CD8-positive, alpha-beta memory T cell (primary cell): ENCODE results near the gene SPARCL1. TPM values are rescaled to one million over a fixed set of nuclear protein-coding genes. Genes with fewer than 3 reads are reported as not detected.
"Not testable (repeated sequence)": the region's sequence is repeated elsewhere in the genome, so short reads cannot be mapped to it uniquely, and the experiment has no call there.

Experiments
- CTCF ChIA-PET: fragments of 350-600 bp; sonication (Branson Sonifier 250); formaldehyde crosslinking; loops from one replicate; lab custom pipeline; 2021; ENCODE audit warnings: antibody characterized with exemption; lab: Charles Lee
- POLR2A ChIA-PET: fragments of 350-600 bp; sonication (Branson Sonifier 250); formaldehyde crosslinking; loops from one replicate; lab custom pipeline; 2021; ENCODE audit warnings: antibody characterized with exemption; lab: Charles Lee
- DNase-seq, 5 donors: peaks; one replicate each; pipeline versions ENCODE4 v3.0.0 to v3.0.0-alpha.2; 2020 to 2022; ENCODE audit warnings: mixed read lengths in 1 of 5
- H3K27ac ChIP-seq: one replicate; pipeline ENCODE4 v1.7.0; 2013; ENCODE audit warnings: low read depth, mild to moderate bottlenecking, low read length, moderate library complexity
- H3K27me3 ChIP-seq: 2 replicates; pipeline ENCODE4 v1.7.0; 2013; ENCODE audit warnings: low read length, mild to moderate bottlenecking; ENCODE audit not compliant: insufficient read depth, poor library complexity, severe bottlenecking
- H3K36me3 ChIP-seq: 2 replicates; pipeline ENCODE4 v1.7.0; 2013; ENCODE audit warnings: mild to moderate bottlenecking, low read length, moderate library complexity; ENCODE audit not compliant: insufficient read depth
- H3K4me1 ChIP-seq: 2 replicates; pipeline ENCODE4 v1.7.0; 2013; ENCODE audit warnings: mild to moderate bottlenecking, low read length, moderate library complexity; ENCODE audit not compliant: insufficient read depth
- H3K4me3 ChIP-seq: 2 replicates; pipeline ENCODE4 v1.7.0; 2013; ENCODE audit warnings: mild to moderate bottlenecking, low read length
- H3K9me3 ChIP-seq: 2 replicates; pipeline ENCODE4 v1.7.0; 2013; ENCODE audit warnings: mild to moderate bottlenecking, low read length
- H3K27ac Mint-ChIP-seq, 8 donors: one replicate each; pipeline ENCODE4 v1.8.0; 2020 to 2021; ENCODE audit warnings: mixed read lengths in 8 of 8, mild to moderate bottlenecking in 6 of 8, inconsistent platforms in 3 of 8, moderate library complexity in 3 of 8
- H3K27me3 Mint-ChIP-seq, 2 donors: one replicate each; pipeline ENCODE4 v1.8.0; 2020 to 2021; ENCODE audit warnings: mixed read lengths in 2 of 2, mild to moderate bottlenecking in 1 of 2, moderate library complexity in 1 of 2
- H3K36me3 Mint-ChIP-seq, 3 donors: one replicate each; pipeline ENCODE4 v1.8.0; 2020 to 2021; ENCODE audit warnings: mixed read lengths in 3 of 3, inconsistent platforms in 1 of 3, mild to moderate bottlenecking in 1 of 3
- H3K4me1 Mint-ChIP-seq, 3 donors: one replicate each; pipeline ENCODE4 v1.8.0; 2020 to 2021; ENCODE audit warnings: mixed read lengths in 3 of 3, inconsistent platforms in 1 of 3, mild to moderate bottlenecking in 1 of 3
- H3K4me3 Mint-ChIP-seq, 7 donors: one replicate each; pipeline ENCODE4 v1.8.0; 2020 to 2021; ENCODE audit warnings: mixed read lengths in 7 of 7, mild to moderate bottlenecking in 6 of 7, moderate library complexity in 4 of 7, inconsistent platforms in 2 of 7
- H3K9me3 Mint-ChIP-seq, 5 donors: one replicate each; pipeline ENCODE4 v1.8.0; 2020 to 2022; ENCODE audit warnings: mixed read lengths in 5 of 5, mild to moderate bottlenecking in 3 of 5, moderate library complexity in 2 of 5, inconsistent platforms in 1 of 5
- polyA plus RNA-seq: library from polyadenylated mRNA; unstranded; fragments of 300-500 nt; fragmentation: Illumina TruSeq; gene quantifications from one replicate; pipeline ENCODE4 v1.2.3, GENCODE V29; 2021
- total RNA-seq, 2 experiments: library from RNA; stranded (reverse); gene quantifications; one replicate each; pipeline ENCODE4 v1.2.3, GENCODE V29; 2021

SPARCL1 gene, protein sequence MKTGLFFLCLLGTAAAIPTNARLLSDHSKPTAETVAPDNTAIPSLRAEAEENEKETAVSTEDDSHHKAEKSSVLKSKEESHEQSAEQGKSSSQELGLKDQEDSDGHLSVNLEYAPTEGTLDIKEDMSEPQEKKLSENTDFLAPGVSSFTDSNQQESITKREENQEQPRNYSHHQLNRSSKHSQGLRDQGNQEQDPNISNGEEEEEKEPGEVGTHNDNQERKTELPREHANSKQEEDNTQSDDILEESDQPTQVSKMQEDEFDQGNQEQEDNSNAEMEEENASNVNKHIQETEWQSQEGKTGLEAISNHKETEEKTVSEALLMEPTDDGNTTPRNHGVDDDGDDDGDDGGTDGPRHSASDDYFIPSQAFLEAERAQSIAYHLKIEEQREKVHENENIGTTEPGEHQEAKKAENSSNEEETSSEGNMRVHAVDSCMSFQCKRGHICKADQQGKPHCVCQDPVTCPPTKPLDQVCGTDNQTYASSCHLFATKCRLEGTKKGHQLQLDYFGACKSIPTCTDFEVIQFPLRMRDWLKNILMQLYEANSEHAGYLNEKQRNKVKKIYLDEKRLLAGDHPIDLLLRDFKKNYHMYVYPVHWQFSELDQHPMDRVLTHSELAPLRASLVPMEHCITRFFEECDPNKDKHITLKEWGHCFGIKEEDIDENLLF
- total RNA-seq (not detected), polyA plus RNA-seq (not detected)

DNA sequence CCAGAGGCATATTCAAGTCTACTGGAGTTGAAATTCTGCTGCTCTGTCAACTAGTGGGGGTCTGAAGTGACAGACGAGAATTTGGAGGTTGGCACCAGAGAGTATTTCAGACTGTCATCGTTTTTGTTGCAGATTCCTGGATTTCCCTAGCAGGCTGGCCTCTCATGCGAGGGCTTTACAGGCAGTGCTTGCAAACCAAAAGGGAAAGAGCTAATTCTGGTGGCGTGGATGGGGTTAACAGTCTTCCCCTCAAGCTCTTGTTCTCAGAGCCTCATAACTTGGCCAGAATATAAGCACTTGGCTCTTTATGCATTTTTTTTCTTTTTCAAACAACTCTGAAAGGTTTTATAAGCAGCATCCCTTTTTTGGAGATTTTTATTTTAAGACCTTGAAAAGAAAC is at the start of gene SPARCL1:
SPARCL1 (minus strand) TSS at position 190 of the 400 bp plus-strand sequence. CDS start 29,802 bp downstream, outside the sequence.
- no peaks in the 10 kb centered on the region for H3K4me1 ChIP-seq
- Mint-ChIP-seq H3K9me3 (peaks cover 3 to 15% (median 5%) of the 10 kb centered on the region in 5 donors), H3K36me3 (peaks cover 0 to 4% (median 0%) of the 10 kb centered on the region in 3 donors), H3K4me1 (no peaks in the 10 kb centered on the region), H3K27ac (no peak within 1 kb of the TSS), H3K27me3 (peaks cover 0 to 7% of the 10 kb centered on the region in 2 donors), H3K4me3 (no peak within 1 kb of the TSS)
- no peak for DNase-seq
- no peaks in the 10 kb centered on the region for H3K9me3 ChIP-seq
- POLR2A ChIA-PET, result no interaction called here
- H3K36me3 ChIP-seq, result no peaks in the 10 kb centered on the region
- H3K27me3 ChIP-seq, result no peaks in the 10 kb centered on the region
- H3K27ac ChIP-seq, result no peak within 1 kb of the TSS
- CTCF ChIA-PET, result no interaction called here
- no peak within 1 kb of the TSS for H3K4me3 ChIP-seq

DNA sequence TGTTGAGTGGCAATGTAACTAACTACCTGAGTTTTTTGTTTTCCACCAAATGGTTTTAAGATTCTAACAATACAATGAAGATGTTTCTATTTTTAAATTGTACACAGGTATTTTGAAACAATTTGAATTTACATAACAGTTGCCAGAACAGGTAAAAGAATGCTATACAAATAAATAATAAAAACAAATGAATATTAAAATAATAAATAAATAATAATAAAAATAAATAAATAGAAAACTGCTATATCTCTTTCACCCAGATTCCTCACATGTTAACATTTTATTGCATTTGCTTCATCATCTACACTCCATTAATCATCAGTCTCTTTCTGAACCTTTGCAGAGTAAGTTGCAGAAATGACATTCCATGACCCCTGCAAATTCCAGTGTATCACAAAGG is 46.8 kb upstream of the SPARCL1 start:
- no peak for DNase-seq
- H3K9me3 ChIP-seq, result no peaks in the 10 kb centered on the region
- Mint-ChIP-seq H3K9me3 (peaks cover 0 to 9% (median 0%) of the 10 kb centered on the region in 5 donors), H3K27me3 (peaks cover 0 to 30% of the 10 kb centered on the region in 2 donors), H3K27ac (no peak overlapping the region), H3K36me3 (no peaks in the 10 kb centered on the region), H3K4me3 (no peak overlapping the region), H3K4me1 (no peaks in the 10 kb centered on the region)
- H3K4me3 ChIP-seq, result no peak overlapping the region
- ChIA-PET POLR2A (no interaction called here), CTCF (no interaction called here)
- no peaks in the 10 kb centered on the region for H3K27me3 ChIP-seq
- H3K36me3 ChIP-seq, result no peaks in the 10 kb centered on the region
- H3K4me1 ChIP-seq, result no peaks in the 10 kb centered on the region
- no peak overlapping the region for H3K27ac ChIP-seq

DNA sequence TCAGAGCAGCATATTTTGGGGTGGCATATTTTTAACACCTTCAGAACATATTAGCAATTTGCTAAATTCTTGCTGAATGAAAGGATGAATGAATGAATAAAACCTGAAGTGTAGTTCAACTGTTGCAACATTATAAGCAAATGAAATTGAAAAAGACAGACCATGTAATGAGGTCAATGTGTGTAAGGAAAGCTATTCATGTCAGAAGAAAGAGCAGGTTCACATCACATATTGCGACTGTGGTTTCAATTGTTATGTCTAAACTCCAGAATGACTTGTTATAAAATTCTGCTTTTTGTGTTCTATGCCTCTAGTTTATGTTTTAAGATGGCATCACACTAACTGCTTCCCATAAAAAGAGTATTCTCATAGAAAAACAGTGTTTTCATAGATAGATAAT is 46.2 kb upstream of the SPARCL1 start:
- H3K4me3 ChIP-seq, result no peak overlapping the region
- Mint-ChIP-seq H3K36me3 (no peaks in the 10 kb centered on the region), H3K4me3 (no peak overlapping the region), H3K9me3 (peaks cover 0 to 9% (median 0%) of the 10 kb centered on the region in 5 donors), H3K4me1 (no peaks in the 10 kb centered on the region), H3K27ac (no peak overlapping the region), H3K27me3 (peaks cover 0 to 32% of the 10 kb centered on the region in 2 donors)
- no peaks in the 10 kb centered on the region for H3K27me3 ChIP-seq
- no peaks in the 10 kb centered on the region for H3K36me3 ChIP-seq
- no peaks in the 10 kb centered on the region for H3K4me1 ChIP-seq
- no peak for DNase-seq
- ChIA-PET POLR2A (no interaction called here), CTCF (no interaction called here)
- H3K9me3 ChIP-seq, result no peaks in the 10 kb centered on the region
- H3K27ac ChIP-seq, result no peak overlapping the region

DNA sequence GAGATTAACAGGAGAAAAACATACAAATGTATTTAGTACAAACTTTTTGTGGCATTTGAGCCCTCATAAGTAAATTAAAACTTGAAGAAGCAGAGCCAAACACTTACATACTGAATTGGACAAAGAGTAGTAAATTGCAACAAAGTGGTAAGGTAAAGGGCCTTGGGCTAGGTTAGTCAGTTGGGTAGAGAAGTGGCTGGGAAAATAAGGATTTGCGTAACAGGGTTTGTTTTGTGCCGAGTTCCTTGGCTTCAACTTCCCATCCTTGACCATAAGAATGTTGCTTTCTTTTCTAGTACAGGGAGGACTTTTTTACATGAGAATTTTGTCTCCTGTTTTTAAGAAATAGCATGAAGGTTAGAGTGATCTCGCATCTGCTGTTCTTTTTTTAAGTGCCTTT is 45.8 kb upstream of the SPARCL1 start:
- peaks cover 0 to 32% of the 10 kb centered on the region in 2 donors for H3K27me3 Mint-ChIP-seq
- H3K27me3 ChIP-seq, result no peaks in the 10 kb centered on the region
- H3K27ac ChIP-seq, result no peak overlapping the region
- H3K4me3 ChIP-seq, result no peak overlapping the region
- H3K9me3 ChIP-seq, result no peaks in the 10 kb centered on the region
- no peak for DNase-seq
- no peak overlapping the region for H3K4me3 Mint-ChIP-seq
- no peak overlapping the region for H3K27ac Mint-ChIP-seq
- H3K36me3 ChIP-seq, result no peaks in the 10 kb centered on the region
- CTCF ChIA-PET, result no interaction called here
- no peaks in the 10 kb centered on the region for H3K4me1 Mint-ChIP-seq
- POLR2A ChIA-PET, result no interaction called here
- H3K4me1 ChIP-seq, result no peaks in the 10 kb centered on the region
- H3K36me3 Mint-ChIP-seq, result no peaks in the 10 kb centered on the region
- H3K9me3 Mint-ChIP-seq, result peaks cover 0 to 9% (median 0%) of the 10 kb centered on the region in 5 donors

DNA sequence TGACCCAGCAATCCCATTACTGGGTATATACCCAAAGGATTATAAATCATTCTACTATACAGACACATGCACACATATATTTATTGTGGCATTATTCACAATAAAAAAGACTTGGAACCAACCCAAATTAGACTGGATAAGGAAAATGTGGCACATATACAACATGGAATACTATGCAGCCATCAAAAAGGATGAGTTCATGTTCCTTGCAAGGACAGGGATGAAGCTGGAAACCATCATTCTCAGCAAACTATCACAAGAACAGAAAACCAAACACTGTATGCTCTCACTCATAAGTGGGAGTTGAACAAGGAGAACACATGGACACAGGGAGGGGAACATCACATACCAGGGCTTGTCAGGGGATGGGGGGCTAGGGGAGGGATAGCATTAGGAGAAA is 45.2 kb upstream of the SPARCL1 start:
- H3K27ac ChIP-seq, H3K4me3 ChIP-seq, H3K4me1 ChIP-seq, H3K4me1 Mint-ChIP-seq, H3K27me3 ChIP-seq, H3K9me3 ChIP-seq, CTCF ChIA-PET, POLR2A ChIA-PET, DNase-seq, H3K9me3 Mint-ChIP-seq, H3K36me3 Mint-ChIP-seq, H3K27ac Mint-ChIP-seq, H3K4me3 Mint-ChIP-seq, H3K36me3 ChIP-seq: not testable (repeated sequence)
- H3K27me3 Mint-ChIP-seq, result peaks cover 0 to 27% of the 10 kb centered on the region in 2 donors

DNA sequence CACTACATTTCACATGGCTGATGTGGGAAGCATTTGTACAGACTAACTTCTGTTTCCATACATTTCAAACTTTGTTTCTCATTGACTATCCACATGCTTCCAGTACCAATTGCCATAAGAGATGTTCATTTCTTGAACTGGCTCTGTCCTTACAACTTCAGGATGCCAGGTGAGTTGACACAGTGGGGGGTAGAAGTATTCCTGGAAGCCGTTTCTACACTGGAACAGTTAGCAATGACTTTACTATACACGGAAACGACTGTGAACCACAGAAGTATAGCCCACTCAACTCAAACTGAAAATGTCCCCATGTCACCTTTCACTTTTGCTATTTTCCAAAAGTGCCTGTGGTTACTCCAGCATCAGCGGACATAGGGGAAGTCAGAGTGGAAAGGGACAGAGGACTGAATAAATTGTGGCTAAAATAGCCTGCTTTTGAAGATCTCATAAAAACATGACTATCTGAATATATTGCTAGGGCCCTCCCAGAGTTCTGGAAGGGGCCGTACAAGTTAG is 41.2 kb upstream of the SPARCL1 start:
- ChIA-PET POLR2A (no interaction called here), CTCF (no interaction called here)
- peaks cover 0 to 6% (median 0%) of the 10 kb centered on the region in 5 donors for H3K9me3 Mint-ChIP-seq
- Histone ChIP-seq H3K27me3 (no peaks in the 10 kb centered on the region), H3K36me3 (no peaks in the 10 kb centered on the region), H3K4me1 (no peaks in the 10 kb centered on the region), H3K9me3 (no peaks in the 10 kb centered on the region), H3K27ac (no peak overlapping the region), H3K4me3 (no peak overlapping the region)
- H3K36me3 Mint-ChIP-seq, result no peaks in the 10 kb centered on the region
- H3K27ac Mint-ChIP-seq, result no peak overlapping the region
- H3K4me3 Mint-ChIP-seq, result no peak overlapping the region
- no peak for DNase-seq
- peaks cover 3 to 27% of the 10 kb centered on the region in 2 donors for H3K27me3 Mint-ChIP-seq
- H3K4me1 Mint-ChIP-seq, result no peaks in the 10 kb centered on the region

DNA sequence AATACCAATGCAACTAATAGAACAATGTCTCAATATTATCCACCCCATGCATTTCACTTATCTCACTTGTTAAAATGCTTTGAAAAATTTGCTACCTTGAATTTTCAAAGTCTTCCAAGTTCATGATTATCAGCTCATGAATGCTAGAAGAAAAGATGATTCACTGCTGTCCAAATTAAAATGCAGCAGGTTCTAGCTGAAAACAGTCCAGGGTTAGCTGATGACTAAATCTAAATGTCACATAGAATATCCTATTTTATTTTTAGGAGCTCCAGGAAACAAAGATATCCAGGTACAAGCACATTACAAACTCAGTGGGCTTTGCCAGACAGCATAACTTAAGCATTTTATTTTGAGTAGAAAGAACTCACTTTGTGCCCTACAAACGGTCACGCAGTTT is 38.0 kb upstream of the SPARCL1 start:
- DNase-seq, result no peak
- no peak overlapping the region for H3K27ac Mint-ChIP-seq
- POLR2A ChIA-PET, result no interaction called here
- H3K27me3 Mint-ChIP-seq, result peaks cover 3 to 18% of the 10 kb centered on the region in 2 donors
- no peaks in the 10 kb centered on the region for H3K36me3 ChIP-seq
- no peaks in the 10 kb centered on the region for H3K4me1 ChIP-seq
- no peak overlapping the region for H3K4me3 ChIP-seq
- no peak overlapping the region for H3K4me3 Mint-ChIP-seq
- no peaks in the 10 kb centered on the region for H3K4me1 Mint-ChIP-seq
- H3K27ac ChIP-seq, result no peak overlapping the region
- H3K27me3 ChIP-seq, result no peaks in the 10 kb centered on the region
- no peaks in the 10 kb centered on the region for H3K9me3 Mint-ChIP-seq
- CTCF ChIA-PET, result no interaction called here
- no peaks in the 10 kb centered on the region for H3K9me3 ChIP-seq
- no peaks in the 10 kb centered on the region for H3K36me3 Mint-ChIP-seq

DNA sequence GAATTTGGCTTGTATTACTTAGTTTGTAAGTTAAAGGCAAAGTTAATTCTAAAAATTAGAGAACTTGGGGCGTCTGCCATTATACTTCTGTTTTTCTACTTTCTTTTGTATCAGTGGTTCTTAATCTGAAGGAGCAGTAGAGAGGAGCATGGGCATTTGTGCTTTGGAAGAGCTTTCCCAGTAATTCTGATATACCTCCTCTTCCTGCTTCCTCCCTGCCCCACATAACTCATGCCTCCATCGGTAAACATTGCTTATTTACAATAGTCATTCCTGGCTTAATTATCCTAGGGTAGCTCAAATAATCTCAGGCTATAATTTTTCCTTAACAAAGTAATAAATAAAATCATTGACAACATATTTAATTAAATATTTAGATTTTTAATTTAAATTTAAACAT is 37.1 kb upstream of the SPARCL1 start:
- Mint-ChIP-seq H3K4me1 (no peaks in the 10 kb centered on the region), H3K27ac (no peak overlapping the region), H3K27me3 (peaks cover 3 to 15% of the 10 kb centered on the region in 2 donors), H3K4me3 (no peak overlapping the region), H3K9me3 (no peaks in the 10 kb centered on the region), H3K36me3 (no peaks in the 10 kb centered on the region)
- Histone ChIP-seq H3K4me1 (no peaks in the 10 kb centered on the region), H3K9me3 (no peaks in the 10 kb centered on the region), H3K4me3 (no peak overlapping the region), H3K36me3 (no peaks in the 10 kb centered on the region), H3K27me3 (no peaks in the 10 kb centered on the region), H3K27ac (no peak overlapping the region)
- no peak for DNase-seq
- ChIA-PET POLR2A (no interaction called here), CTCF (no interaction called here)
